SU-DHL-6 (cell line): Measurements from ENCODE around the gene LSM14B.

Experiments used
- CTCF ChIP-seq: fragments of 200-600 bp; sonication (generic); IDR thresholded peaks from one replicate; pipeline ENCODE4 v1.5.1; 2017; ENCODE audit warnings: antibody characterized with exemption, mild to moderate bottlenecking, low read length, moderate library complexity; ENCODE audit not compliant: insufficient read depth, poor library complexity, severe bottlenecking
- EZH2phosphoT487 ChIP-seq: fragments of 200-600 bp; sonication (generic), shearing (Covaris generic); conservative IDR thresholded peaks from 2 replicates; pipeline ENCODE4 v1.6.1; 2018; ENCODE audit warnings: mild to moderate bottlenecking, antibody characterized with exemption, low read length, moderate library complexity, mixed read lengths

GRCh38 chr20:62172666-62173065 is 50.4 kb downstream of the LSM14B start:
- no peak for TF ChIP-seq EZH2phosphoT487
- no peak for TF ChIP-seq CTCF
